IMR-90 (cell line): ENCODE results near the gene CKLF. TPM values are rescaled to one million over a fixed set of nuclear protein-coding genes. Genes with fewer than 3 reads are reported as not detected.

ENCODE experiments used
- ATAC-seq: fragments of 200-7000 bp; cut with Tn5 transposase; 2 replicates; pipeline ENCODE4 v1.9.1; 2020; ENCODE audit warnings: low read depth, mild to moderate bottlenecking, moderate library complexity
- BruUV-seq: library from RNA; stranded (reverse); fragments of 400-500 nt; replicated peaks from 2 replicates; lab custom pipeline; 2021; lab: Mats Ljungman, UMichigan
- CTCF ChIA-PET: fragments of 300-600 bp; formaldehyde crosslinking; extraction: SDS; loops from one replicate; lab custom pipeline; 2021; ENCODE audit warnings: antibody characterized with exemption; lab: Yijun Ruan, JAX
- POLR2A ChIA-PET: fragments of 300-600 bp; sonication (Branson Sonifier 250); formaldehyde crosslinking; loops from one replicate; lab custom pipeline; 2022; ENCODE audit warnings: antibody characterized with exemption; ENCODE audit not compliant: unreplicated experiment; lab: Charles Lee
- DNase-seq: peaks from one replicate; pipeline ENCODE4 v3.0.0; 2013
- H2AFZ ChIP-seq: replicated peaks from 2 replicates; pipeline ENCODE3; 2013; ENCODE audit warnings: low read length, mild to moderate bottlenecking; ENCODE audit not compliant: poor library complexity
- H2AK5ac ChIP-seq: 2 replicates; pipeline ENCODE4 v1.6.1; 2013; ENCODE audit warnings: low read depth, low read length, inconsistent platforms
- H2AK9ac ChIP-seq: replicated peaks from 2 replicates; pipeline ENCODE3; 2013; ENCODE audit warnings: mild to moderate bottlenecking, low read depth, low read length, moderate library complexity; ENCODE audit not compliant: poor library complexity
- H2BK120ac ChIP-seq: 2 replicates; pipeline ENCODE4 v1.6.1; 2013; ENCODE audit warnings: low read depth, low read length, inconsistent platforms
- H2BK15ac ChIP-seq: 3 replicates; pipeline ENCODE4 v1.6.1; 2013; ENCODE audit warnings: low read depth, low read length, inconsistent platforms
- H2BK20ac ChIP-seq: 2 replicates; pipeline ENCODE4 v1.6.1; 2013; ENCODE audit warnings: low read depth, mild to moderate bottlenecking, inconsistent platforms, low read length, moderate library complexity
- H2BK5ac ChIP-seq: 2 replicates; pipeline ENCODE4 v1.6.1; 2013; ENCODE audit warnings: mild to moderate bottlenecking, low read depth, low read length, inconsistent platforms; ENCODE audit not compliant: poor library complexity, severe bottlenecking
- H3K14ac ChIP-seq: replicated peaks from 2 replicates; pipeline ENCODE4 v1.6.1; 2013; ENCODE audit warnings: low read depth, low read length, inconsistent platforms
- H3K18ac ChIP-seq: 2 replicates; pipeline ENCODE4 v1.6.1; 2013; ENCODE audit warnings: low read depth, low read length, control low read depth
- H3K23ac ChIP-seq: 2 replicates; pipeline ENCODE4 v1.6.1; 2013; ENCODE audit warnings: low read depth, low read length, inconsistent platforms
- H3K27ac ChIP-seq: 2 replicates; pipeline ENCODE4 v1.5.1; 2013; ENCODE audit warnings: mild to moderate bottlenecking, control low read depth, low read length; ENCODE audit not compliant: insufficient read depth
- H3K27me3 ChIP-seq: 2 replicates; pipeline ENCODE4 v1.6.1; 2013; ENCODE audit warnings: low read length; ENCODE audit not compliant: control insufficient read depth, insufficient read depth
- H3K36me3 ChIP-seq: 2 replicates; pipeline ENCODE4 v1.6.1; 2013; ENCODE audit warnings: low read length, mixed read lengths; ENCODE audit not compliant: control insufficient read depth, insufficient read depth
- H3K4ac ChIP-seq: 2 replicates; pipeline ENCODE4 v1.6.1; 2013; ENCODE audit warnings: low read depth, low read length, inconsistent platforms
- H3K4me1 ChIP-seq: 2 replicates; pipeline ENCODE4 v1.6.1; 2013; ENCODE audit warnings: low read length, mixed read lengths; ENCODE audit not compliant: control insufficient read depth, insufficient read depth
- H3K4me2 ChIP-seq: 2 replicates; pipeline ENCODE4 v1.6.1; 2013; ENCODE audit warnings: low read depth, mild to moderate bottlenecking, control low read depth, low read length, moderate library complexity
- H3K4me3 ChIP-seq: 2 replicates; pipeline ENCODE4 v1.5.1; 2013; ENCODE audit warnings: low read depth, mild to moderate bottlenecking, control low read depth, low read length, moderate library complexity; ENCODE audit not compliant: insufficient read depth
- H3K56ac ChIP-seq: 2 replicates; pipeline ENCODE4 v1.6.1; 2013; ENCODE audit warnings: low read length, inconsistent platforms; ENCODE audit not compliant: insufficient read depth; ENCODE audit errors: extremely low read depth
- H3K79me1 ChIP-seq, 2 experiments: 2 replicates each; pipeline ENCODE4 v1.6.1; 2013; ENCODE audit warnings: low read length in 2 of 2, inconsistent platforms in 1 of 2, low read depth in 1 of 2
- H3K9ac ChIP-seq: 2 replicates; pipeline ENCODE4 v1.6.1; 2013; ENCODE audit warnings: low read depth, low read length, control low read depth
- H3K9me1 ChIP-seq: 2 replicates; pipeline ENCODE4 v1.6.1; 2013; ENCODE audit warnings: low read length, inconsistent platforms; ENCODE audit not compliant: insufficient read depth
- H3K9me3 ChIP-seq: 2 replicates; pipeline ENCODE4 v1.6.1; 2013; ENCODE audit warnings: low read length; ENCODE audit not compliant: control insufficient read depth, insufficient read depth
- H4K20me1 ChIP-seq: 2 replicates; pipeline ENCODE4 v1.6.1; 2013; ENCODE audit warnings: low read length, inconsistent platforms; ENCODE audit not compliant: insufficient read depth
- H4K5ac ChIP-seq: 2 replicates; pipeline ENCODE4 v1.6.1; 2013; ENCODE audit warnings: mild to moderate bottlenecking, low read depth, low read length, control low read depth
- H4K8ac ChIP-seq, 2 experiments: 2 replicates each; pipeline ENCODE4 v1.6.1; 2013; ENCODE audit warnings: low read depth in 2 of 2, low read length in 2 of 2, control low read depth in 1 of 2, inconsistent platforms in 1 of 2
- H4K91ac ChIP-seq: 2 replicates; pipeline ENCODE4 v1.6.1; 2013; ENCODE audit warnings: low read depth, low read length, inconsistent platforms; ENCODE audit not compliant: insufficient read depth
- BHLHE40 ChIP-seq: fragments of 150-350 bp; IDR thresholded peaks from 2 replicates; pipeline ENCODE4 v1.6.1; 2016; ENCODE audit warnings: mild to moderate bottlenecking, low read depth, low read length
- MAFK ChIP-seq: IDR thresholded peaks from 2 replicates; pipeline ENCODE4 v1.6.1; 2012; ENCODE audit warnings: low read depth, low read length, improper control_type of control experiment
- MAZ ChIP-seq: IDR thresholded peaks from 2 replicates; pipeline ENCODE4 v1.6.1; 2012; ENCODE audit warnings: low read depth, mild to moderate bottlenecking, low read length, improper control_type of control experiment, moderate library complexity, borderline replicate concordance
- MXI1 ChIP-seq: IDR thresholded peaks from 2 replicates; pipeline ENCODE4 v1.6.1; 2012; ENCODE audit warnings: low read depth, mild to moderate bottlenecking, low read length, moderate library complexity, borderline replicate concordance
- NFE2L2 ChIP-seq: fragments of 150-350 bp; IDR thresholded peaks from 2 replicates; pipeline ENCODE4 v1.6.1; 2016; ENCODE audit warnings: low read depth, mild to moderate bottlenecking, low read length
- POLR2A ChIP-seq: IDR thresholded peaks from 2 replicates; pipeline ENCODE4 v1.6.1; 2012; ENCODE audit warnings: mild to moderate bottlenecking, low read depth, low read length
- RAD21 ChIP-seq: IDR thresholded peaks from 2 replicates; pipeline ENCODE4 v1.6.1; 2012; ENCODE audit warnings: low read length, improper control_type of control experiment
- RCOR1 ChIP-seq: IDR thresholded peaks from 2 replicates; pipeline ENCODE4 v1.6.1; 2012; ENCODE audit warnings: mild to moderate bottlenecking, low read length, improper control_type of control experiment; ENCODE audit not compliant: insufficient replicate concordance
- RFX5 ChIP-seq: IDR thresholded peaks from 2 replicates; pipeline ENCODE4 v1.8.0; 2012; ENCODE audit warnings: low read depth, mild to moderate bottlenecking, low read length, moderate library complexity
- SMC3 ChIP-seq: fragments of 150-350 bp; IDR thresholded peaks from 2 replicates; pipeline ENCODE4 v1.6.1; 2016; ENCODE audit warnings: low read depth, mild to moderate bottlenecking, antibody characterized with exemption, low read length, moderate library complexity
- USF2 ChIP-seq: fragments of 150-350 bp; IDR thresholded peaks from 2 replicates; pipeline ENCODE4 v1.6.1; 2017; ENCODE audit warnings: mild to moderate bottlenecking, antibody characterized with exemption, low read length, low read depth
- WGBS, 2 experiments: methylation state at CpG; one replicate each; pipeline versions ENCODE4 v1.1.5 to v1.1.7; 2013; ENCODE audit warnings: missing lambda C conversion rate in 2 of 2; ENCODE audit not compliant: insufficient read length in 1 of 2; ENCODE audit errors: extremely low coverage in 2 of 2; 5-methylcytosine and 5-hydroxymethylcytosine counted together
- dilution Hi-C: fragments of 300-500 bp; cut with HindIII; formaldehyde crosslinking; loops from one replicate; pipeline ENCODE4 v1.14.3; 2018; ENCODE audit warnings: low sequenced_read_pairs; ENCODE audit not compliant: unreplicated experiment
- in situ Hi-C: fragments of 300-500 bp; cut with MboI; formaldehyde crosslinking; loops from 3 replicates; pipeline ENCODE4 v1.14.3; 2019; ENCODE audit warnings: low sequenced_read_pairs, inconsistent platforms, mixed read lengths
- intact Hi-C: fragments of 100-400 bp; cut with micrococcal nuclease; formaldehyde crosslinking; loops from 2 replicates; pipeline ENCODE4 v1.10.0; 2022
- polyA plus RNA-seq, 3 experiments: library from polyadenylated mRNA; depleted of rRNA; stranded (reverse); fragments of >200 nt; gene quantifications; 2 replicates each; pipeline ENCODE4 v1.2.3, GENCODE V29; 2012; ENCODE audit warnings: low replicate concordance in 1 of 3
- total RNA-seq: library from RNA; depleted of rRNA; stranded (reverse); fragments of >200 nt; gene quantifications from 2 replicates; pipeline ENCODE4 v1.2.3, GENCODE V29; 2012

The CKLF gene
- total and polyA plus RNA-seq, 2 of the 4 experiments (the other 2 are of a cell fraction) = 60.8 to 92.2 TPM

DNA sequence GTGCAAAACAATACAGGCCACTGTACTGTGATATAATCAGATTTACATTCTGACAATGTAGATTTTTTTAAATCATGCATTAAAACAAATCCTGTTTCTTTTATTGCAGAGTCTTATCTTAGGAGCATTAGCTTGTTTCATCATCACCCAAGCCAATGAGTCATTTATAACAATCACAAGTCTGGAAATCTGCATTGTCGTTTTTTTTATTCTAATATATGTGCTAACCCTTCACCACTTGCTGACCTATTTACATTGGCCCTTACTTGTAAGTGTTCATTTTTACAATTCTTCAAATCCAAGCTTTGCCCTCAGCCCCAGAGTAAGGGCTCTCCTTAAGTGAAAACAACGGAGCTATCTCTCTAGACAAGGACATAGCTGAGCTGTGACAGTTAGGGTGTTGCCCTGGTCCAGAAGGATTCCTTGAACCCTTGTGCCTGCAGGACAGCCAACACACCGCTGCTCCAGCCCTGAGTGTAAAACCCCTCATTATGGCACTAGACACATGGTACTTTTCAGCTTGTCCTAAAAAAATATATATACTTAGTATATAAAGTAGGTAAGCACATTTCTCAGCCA is 17.5 kb downstream of the CKLF start (continued):
- TF ChIP-seq MXI1 = no peak

DNA sequence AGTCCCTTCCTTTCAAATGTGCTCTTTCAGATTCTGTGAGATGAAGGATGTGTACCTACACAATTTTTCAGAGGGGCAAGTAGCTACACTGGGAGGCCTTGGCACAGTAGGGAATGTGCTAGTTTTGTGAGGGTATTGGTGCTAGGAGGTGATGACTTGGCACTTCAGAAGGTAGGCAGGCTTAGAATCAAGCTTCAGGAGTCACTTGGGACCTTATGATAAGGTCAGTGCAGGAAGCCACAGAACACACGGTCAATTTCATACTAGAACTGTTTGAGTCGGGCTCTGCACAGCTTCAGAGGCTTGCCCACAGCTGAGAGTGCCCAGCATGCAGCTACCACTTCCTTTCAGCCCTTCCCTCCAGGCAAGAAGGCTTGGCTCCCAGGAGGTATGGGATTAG is 20.0 kb downstream of the CKLF start:
- Histone ChIP-seq H2AK9ac (no peak overlapping the region), H2AK5ac (no peak overlapping the region; the same call in 1 of the 2 replicates), H2BK15ac (no peak overlapping the region), H3K27me3 (peaks cover 3% of the 10 kb centered on the region), H3K4me3 (no peak overlapping the region), H3K36me3 (peaks cover 2% of the 10 kb centered on the region; the same call in 1 of the 2 replicates), H3K18ac (no peak overlapping the region), H2AFZ (no peak overlapping the region), H4K91ac (no peak overlapping the region), H3K9ac (no peak overlapping the region), H3K27ac (no peak overlapping the region), H3K4ac (no peak overlapping the region), H2BK120ac (no peak overlapping the region), H3K9me1 (peaks cover 8% of the 10 kb centered on the region), H3K14ac (no peak overlapping the region), H3K4me2 (no peak overlapping the region), H2BK20ac (no peak overlapping the region), H3K23ac (no peak overlapping the region), H4K5ac (no peak overlapping the region), H3K56ac (no peak overlapping the region), H4K8ac (no peak overlapping the region), H3K4me1 (peaks cover 8% of the 10 kb centered on the region), H2BK5ac (no peak overlapping the region), H4K20me1 (peaks cover 6% of the 10 kb centered on the region; the same call in 1 of the 2 replicates), H3K9me3 (no peaks in the 10 kb centered on the region), H3K79me1 (no peaks in the 10 kb centered on the region)
- DNase-seq = no peak
- no TSS peak for BruUV-seq
- intact Hi-C loops (no loop called here), dilution Hi-C loops (no loop called here), in situ Hi-C loops (no loop called here)
- ChIA-PET CTCF (no interaction called here), POLR2A (no interaction called here)
- no CpG with 5 or more reads among the region's 2 CpGs for WGBS, 2 experiments
- TF ChIP-seq RFX5 = no peak
- no peak for TF ChIP-seq USF2
- TF ChIP-seq POLR2A = no peak
- no peak for TF ChIP-seq MAZ
- no peak for TF ChIP-seq SMC3
- no peak for TF ChIP-seq BHLHE40
- no peak for TF ChIP-seq RAD21
- TF ChIP-seq NFE2L2 = no peak
- no peak for TF ChIP-seq RCOR1
- TF ChIP-seq MAFK = no peak
- no peak for ATAC-seq
